GM06990 (cell line): ENCODE measurements around the gene SWI5.

Source experiments
- DNase-seq: peaks from one replicate; pipeline ENCODE4 v3.0.0-alpha.2; 2011; ENCODE audit not compliant: insufficient read length; ENCODE audit errors: extremely low read depth
- H3K27me3 ChIP-seq: replicated peaks from 2 replicates; pipeline ENCODE4 v1.6.0; 2011; ENCODE audit warnings: low read length; ENCODE audit not compliant: control insufficient read depth, insufficient read depth
- H3K36me3 ChIP-seq: 2 replicates; pipeline ENCODE4 v1.5.1; 2011; ENCODE audit warnings: low read length; ENCODE audit not compliant: control insufficient read depth, insufficient read depth
- H3K4me3 ChIP-seq: replicated peaks from 2 replicates; pipeline ENCODE4 v1.5.1; 2011; ENCODE audit warnings: low read depth, mild to moderate bottlenecking, control low read depth, low read length
- CTCF ChIP-seq: IDR thresholded peaks from 2 replicates; pipeline ENCODE4 v1.5.1; 2011; ENCODE audit warnings: low read length, control low read depth, mild to moderate bottlenecking, inconsistent platforms; ENCODE audit not compliant: insufficient read depth, poor library complexity, severe bottlenecking

Gene SWI5

DNA sequence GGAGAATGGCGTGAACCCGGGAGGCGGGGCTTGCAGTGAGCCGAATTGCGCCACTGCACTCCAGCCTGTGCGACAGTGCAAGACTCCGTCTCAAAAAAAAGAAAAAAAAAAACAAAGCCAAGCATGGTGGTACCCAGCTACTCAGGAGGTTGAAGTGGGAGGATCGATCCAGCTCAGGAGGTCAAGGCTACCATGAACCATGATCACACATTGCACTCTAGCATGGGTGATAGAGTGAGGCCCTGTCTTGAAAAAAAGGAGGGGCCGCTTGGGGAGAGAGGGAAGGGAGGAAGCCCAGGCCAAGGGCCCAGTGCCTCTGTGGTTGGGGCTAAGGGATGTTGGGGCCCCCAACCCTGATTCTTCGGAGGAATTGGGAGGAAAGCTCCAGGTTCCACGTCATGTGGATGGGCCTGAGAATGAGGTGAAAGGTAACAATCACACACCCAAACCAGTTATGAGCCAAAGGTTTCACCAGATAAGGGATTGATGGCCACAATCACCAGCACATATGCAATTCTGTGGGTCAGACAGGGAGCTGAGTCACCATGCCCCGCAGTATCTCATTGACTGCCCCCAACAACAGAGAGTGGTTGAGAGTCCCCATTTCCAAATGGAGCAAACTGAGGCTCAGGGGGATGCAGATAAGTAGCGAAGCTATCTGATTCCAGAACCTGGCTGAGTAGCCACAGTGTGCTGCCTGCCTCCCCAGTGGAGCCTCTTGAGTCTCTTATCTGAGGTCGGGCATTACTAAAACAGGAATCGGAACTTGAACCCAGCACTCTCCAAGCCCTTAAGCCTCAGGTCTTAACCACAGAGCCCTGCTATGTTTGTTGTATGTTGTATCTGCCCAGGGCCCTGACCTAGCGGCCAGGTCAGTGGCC, 20.5 kb downstream of the SWI5 start:
- TF ChIP-seq CTCF = no peak
- DNase-seq = no peak
- Histone ChIP-seq H3K4me3 (no peak overlapping the region), H3K36me3 (no peaks in the 10 kb centered on the region), H3K27me3 (no peaks in the 10 kb centered on the region)

DNA sequence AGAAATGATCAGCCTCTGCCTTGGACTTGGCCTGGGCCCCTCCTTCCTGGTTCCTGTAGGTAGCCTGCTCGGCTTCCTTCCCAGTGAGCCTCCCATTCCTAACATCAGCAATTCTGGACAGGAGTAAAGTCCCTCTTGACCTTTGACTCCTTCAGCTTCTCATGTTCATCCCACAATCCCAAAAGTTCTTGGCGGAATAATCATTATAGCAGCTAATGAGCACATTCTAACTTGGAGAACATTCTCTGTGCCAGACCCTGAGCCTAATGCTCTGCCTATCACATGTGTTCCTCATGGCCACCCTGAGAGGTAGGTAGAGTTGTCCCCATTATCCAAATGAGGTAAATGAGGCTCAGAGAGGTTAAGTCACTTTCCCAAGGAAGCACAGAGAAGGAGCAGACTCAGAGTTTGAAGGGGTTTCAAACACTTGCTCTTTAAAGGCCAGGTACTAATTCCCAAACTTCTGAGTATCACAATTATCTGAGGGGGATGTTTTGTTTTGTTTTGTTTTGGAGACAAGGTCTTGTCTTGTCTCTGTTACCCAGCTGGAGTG, 21.2 kb downstream of the SWI5 start:
- no peak for TF ChIP-seq CTCF
- no peak for DNase-seq
- H3K27me3 ChIP-seq = no peaks in the 10 kb centered on the region
- no peaks in the 10 kb centered on the region for H3K36me3 ChIP-seq
- no peak overlapping the region for H3K4me3 ChIP-seq

GRCh38 chr9:128298535-128299482, 22.7 kb downstream of the SWI5 start:
- Histone ChIP-seq H3K27me3 (no peaks in the 10 kb centered on the region), H3K36me3 (no peaks in the 10 kb centered on the region), H3K4me3 (no peak overlapping the region)
- DNase-seq = no peak
- TF ChIP-seq CTCF = no peak

DNA sequence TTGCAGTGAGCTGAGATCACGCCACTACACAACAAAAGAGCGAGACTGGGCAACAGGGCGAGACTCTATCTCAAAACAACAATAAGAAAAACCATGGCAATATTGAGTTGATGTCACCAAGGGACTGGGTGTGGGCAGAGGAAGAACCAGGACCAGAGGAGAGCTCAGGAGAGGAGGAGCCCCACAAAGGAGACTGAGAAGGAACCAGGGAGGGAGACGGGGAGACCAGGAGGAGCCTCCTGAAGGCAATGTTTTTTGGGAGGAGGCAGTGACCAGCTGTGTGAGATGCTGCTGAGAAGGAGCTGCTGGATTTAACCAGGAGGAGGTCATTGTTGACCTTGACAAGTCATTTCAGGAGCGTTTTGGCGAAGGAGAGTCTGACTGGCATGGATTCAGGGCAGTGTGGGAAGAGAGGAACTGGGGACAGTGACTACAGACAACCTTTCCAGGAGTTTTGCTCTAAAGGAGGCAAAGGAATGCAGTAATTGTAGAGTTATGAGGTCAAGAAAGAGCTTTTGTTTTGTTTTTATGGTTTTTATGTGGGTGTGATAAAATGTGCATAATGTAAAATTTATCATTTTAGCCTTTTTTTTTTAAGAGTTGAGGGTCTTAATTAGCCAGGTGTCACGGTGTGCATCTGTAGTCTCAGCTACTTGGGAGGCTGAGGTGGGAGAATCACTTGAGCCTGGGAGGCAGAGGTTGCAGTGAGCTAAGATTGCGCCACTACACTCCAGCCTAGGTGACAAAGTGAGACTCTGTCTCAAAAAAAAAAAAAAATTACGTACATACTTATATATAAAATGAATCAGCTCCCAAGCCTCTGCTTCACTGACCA, 28.3 kb downstream of the SWI5 start:
- no peak for DNase-seq
- Histone ChIP-seq H3K36me3 (no peaks in the 10 kb centered on the region), H3K4me3 (no peak overlapping the region), H3K27me3 (no peaks in the 10 kb centered on the region)
- no peak for TF ChIP-seq CTCF

DNA sequence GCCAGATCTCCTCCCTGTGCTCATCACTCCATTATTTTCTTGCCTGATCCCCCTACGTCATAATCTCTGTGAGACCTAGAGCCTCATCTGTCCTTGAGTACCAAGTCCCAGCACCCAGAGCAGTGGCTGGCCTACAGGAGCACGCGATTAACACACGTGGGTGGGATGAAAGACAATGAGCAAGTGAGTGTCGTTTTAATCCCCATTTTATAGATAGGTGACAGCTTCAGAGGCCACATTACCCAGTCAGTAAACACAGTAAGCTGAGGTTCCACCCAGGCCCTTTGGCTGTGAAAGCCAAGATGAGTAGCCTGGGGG, 28.9 kb downstream of the SWI5 start:
- peaks cover 3% of the 10 kb centered on the region for H3K36me3 ChIP-seq
- no peaks in the 10 kb centered on the region for H3K27me3 ChIP-seq
- no peak overlapping the region for H3K4me3 ChIP-seq
- no peak for DNase-seq
- no peak for TF ChIP-seq CTCF
